ENCODE results near the gene FKBP4. TPM values are rescaled to one million over a fixed set of nuclear protein-coding genes. Genes with fewer than 3 reads are reported as not detected.

The FKBP4 gene
- total and polyA plus RNA-seq, 2 donors (not counting 1 experiment from before 2014, with no cell fraction given): 19.3 to 56.7 TPM

GRCh38 chr12:2826036-2826435 lies 31.3 kb downstream of the FKBP4 start:
- Histone ChIP-seq H4K20me1 (ENCODE audit: control insufficient read depth, insufficient read depth, low read length, poor library complexity, severe bottlenecking) (no peaks in the 10 kb centered on the region), H3K36me3 (replicated peaks in 1 of 2; ENCODE audit: control extremely low read depth in 1 of 2, control insufficient read depth in 1 of 2, extremely low read depth in 1 of 2, insufficient read depth in 2 of 2, low read length in 1 of 2) (peaks cover 0 to 73% of the 10 kb centered on the region in 2 experiments), H3K27ac (ENCODE audit: low read length in 2 of 2) (no peak overlapping the region), H3K79me2 (ENCODE audit: control insufficient read depth, insufficient read depth, low read length) (no peaks in the 10 kb centered on the region), H3K9me3 (ENCODE audit: control extremely low read depth in 1 of 3, control insufficient read depth in 2 of 3, insufficient read depth in 1 of 3, low read length in 2 of 3) (no peaks in the 10 kb centered on the region), H2AFZ (ENCODE audit: insufficient read depth, low read depth, low read length, poor library complexity, severe bottlenecking) (no peak overlapping the region), H3K9ac (ENCODE audit: low read length) (no peak overlapping the region), H3K4me1 (ENCODE audit: control insufficient read depth in 2 of 2, insufficient read depth in 2 of 2, low read length in 2 of 2) (no peaks in the 10 kb centered on the region), H3K4me2 (replicated peaks; ENCODE audit: low read depth, low read length, poor library complexity, severe bottlenecking) (no peak overlapping the region), H3K4me3 (ENCODE audit: control extremely low read depth in 1 of 5, extremely low read depth in 1 of 5, insufficient read depth in 1 of 5, low read depth in 2 of 5, low read length in 4 of 5) (no peak overlapping the region), H3K27me3 (replicated peaks in 1 of 4; ENCODE audit: control extremely low read depth in 1 of 4, control insufficient read depth in 3 of 4, insufficient read depth in 4 of 4, low read length in 3 of 4) (no peaks in the 10 kb centered on the region)
- no peak overlapping the region for H3K27ac Mint-ChIP-seq
- no peak overlapping the region for H3K4me3 Mint-ChIP-seq
- ChIA-PET POLR2A (no interaction called here), CTCF (no interaction called here)
- no peaks in the 10 kb centered on the region for H3K9me3 Mint-ChIP-seq (ENCODE audit: insufficient read depth)
- no peaks in the 10 kb centered on the region for H3K27me3 Mint-ChIP-seq
- H3K4me1 Mint-ChIP-seq: no peaks in the 10 kb centered on the region
- 100% methylated on average over 3 of the region's 3 CpGs for WGBS (ENCODE audit: insufficient coverage)
- DNase-seq: no peak
- no peak for ATAC-seq (ENCODE audit: low read depth)
- intact Hi-C loops (cut with micrococcal nuclease): no loop called here
- TF ChIP-seq CTCF (IDR thresholded peaks at IDR 0.05) (no peak), EZH2 (IDR thresholded peaks at IDR 0.05; ENCODE audit: borderline replicate concordance, insufficient read depth, low read depth, low read length, poor library complexity, severe bottlenecking) (no peak)

GRCh38 chr12:2826721-2827515 lies 32.1 kb downstream of the FKBP4 start:
- 94% methylated on average over 14 of the region's 14 CpGs for WGBS (ENCODE audit: insufficient coverage)
- TF ChIP-seq EZH2 (IDR thresholded peaks at IDR 0.05; ENCODE audit: borderline replicate concordance, insufficient read depth, low read depth, low read length, poor library complexity, severe bottlenecking): no peak
- no peak for TF ChIP-seq CTCF (IDR thresholded peaks at IDR 0.05)
- no peaks in the 10 kb centered on the region for H3K4me1 ChIP-seq (ENCODE audit: control insufficient read depth in 2 of 2, insufficient read depth in 2 of 2, low read length in 2 of 2)
- H3K9me3 Mint-ChIP-seq (ENCODE audit: insufficient read depth): no peaks in the 10 kb centered on the region
- no peak overlapping the region for H3K9ac ChIP-seq (ENCODE audit: low read length)
- no peaks in the 10 kb centered on the region for H3K27me3 ChIP-seq (replicated peaks in 1 of 4; ENCODE audit: control extremely low read depth in 1 of 4, control insufficient read depth in 3 of 4, insufficient read depth in 4 of 4, low read length in 3 of 4)
- ATAC-seq (ENCODE audit: low read depth) (no peak), DNase-seq (no peak)
- intact Hi-C loops (cut with micrococcal nuclease): no loop called here
- no peaks in the 10 kb centered on the region for H3K4me1 Mint-ChIP-seq
- CTCF ChIA-PET: interaction anchor here (1.8 kb wide), 1 partner anchor 44 kb away, joined by 4 read pairs; no protein-coding TSS in a partner anchor
- POLR2A ChIA-PET: no interaction called here
- H3K79me2 ChIP-seq (ENCODE audit: control insufficient read depth, insufficient read depth, low read length): no peaks in the 10 kb centered on the region
- no peak overlapping the region for H3K27ac Mint-ChIP-seq
- H3K27ac ChIP-seq (ENCODE audit: low read length in 2 of 2): no peak overlapping the region
- H4K20me1 ChIP-seq (ENCODE audit: control insufficient read depth, insufficient read depth, low read length, poor library complexity, severe bottlenecking): no peaks in the 10 kb centered on the region
- no peak overlapping the region for H3K4me3 Mint-ChIP-seq
- no peak overlapping the region for H3K4me3 ChIP-seq (ENCODE audit: control extremely low read depth in 1 of 5, extremely low read depth in 1 of 5, insufficient read depth in 1 of 5, low read depth in 2 of 5, low read length in 4 of 5)
- no peaks in the 10 kb centered on the region for H3K9me3 ChIP-seq (ENCODE audit: control extremely low read depth in 1 of 3, control insufficient read depth in 2 of 3, insufficient read depth in 1 of 3, low read length in 2 of 3)
- H2AFZ ChIP-seq (ENCODE audit: insufficient read depth, low read depth, low read length, poor library complexity, severe bottlenecking): no peak overlapping the region
- H3K36me3 ChIP-seq (replicated peaks in 1 of 2; ENCODE audit: control extremely low read depth in 1 of 2, control insufficient read depth in 1 of 2, extremely low read depth in 1 of 2, insufficient read depth in 2 of 2, low read length in 1 of 2): peaks cover 0 to 64% of the 10 kb centered on the region in 2 experiments
- no peak overlapping the region for H3K4me2 ChIP-seq (replicated peaks; ENCODE audit: low read depth, low read length, poor library complexity, severe bottlenecking)
- no peaks in the 10 kb centered on the region for H3K27me3 Mint-ChIP-seq

All from B cell (primary cell).